DND-41 (cell line): ENCODE results near the gene UBAC1.

Experiments
- CTCF ChIP-seq: IDR thresholded peaks from 2 replicates; pipeline ENCODE4 v1.5.1; 2012; ENCODE audit warnings: borderline replicate concordance, low read length, moderate library complexity, mild to moderate bottlenecking; ENCODE audit not compliant: poor library complexity, severe bottlenecking; ENCODE audit errors: extremely low read depth
- EZH2 ChIP-seq: IDR thresholded peaks from 3 replicates; pipeline ENCODE4 v1.6.1; 2012; ENCODE audit warnings: borderline replicate concordance, low read depth, mild to moderate bottlenecking, moderate library complexity, low read length, inconsistent platforms; ENCODE audit not compliant: severe bottlenecking

GRCh38 chr9:135903358-135903656 lies 57.9 kb downstream of the UBAC1 start:
- TF ChIP-seq CTCF (no peak), EZH2 (no peak)
